ENCODE measurements around the gene CHST9. TPM values are rescaled to one million over a fixed set of nuclear protein-coding genes. Genes with fewer than 3 reads are reported as not detected.

Gene CHST9
- total RNA-seq, 1 donor from 2014 or later = 0.03 TPM

DNA sequence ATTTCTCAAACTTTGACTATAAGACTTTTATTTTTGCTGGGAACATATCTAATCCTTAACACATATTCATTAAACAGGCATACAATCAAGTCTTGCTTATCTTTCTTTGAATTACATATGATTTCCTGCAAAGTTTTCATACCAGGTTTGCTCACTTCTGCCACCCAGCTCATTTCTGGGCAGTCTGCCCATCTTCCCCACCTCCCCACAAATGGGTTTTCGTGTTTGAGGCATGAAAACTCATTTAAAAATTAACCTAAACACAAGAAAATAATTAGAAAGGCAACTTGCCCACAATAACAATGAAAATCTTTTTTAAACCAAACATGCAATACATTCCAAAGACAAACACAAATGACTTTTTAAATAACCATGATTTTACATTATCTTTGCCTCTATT, 3.4 kb downstream of the CHST9 start:
- Histone ChIP-seq H3K9me3 (no peaks in the 10 kb centered on the region), H3K4me3 (no peak overlapping the region), H3K4me1 (no peaks in the 10 kb centered on the region), H3K27ac (no peak overlapping the region), H3K27me3 (peaks cover 28% of the 10 kb centered on the region), H3K36me3 (no peaks in the 10 kb centered on the region)
- intact Hi-C loops (cut with DNase I) = no loop called here
- no peak for DNase-seq
- TF ChIP-seq, protein P1, sequence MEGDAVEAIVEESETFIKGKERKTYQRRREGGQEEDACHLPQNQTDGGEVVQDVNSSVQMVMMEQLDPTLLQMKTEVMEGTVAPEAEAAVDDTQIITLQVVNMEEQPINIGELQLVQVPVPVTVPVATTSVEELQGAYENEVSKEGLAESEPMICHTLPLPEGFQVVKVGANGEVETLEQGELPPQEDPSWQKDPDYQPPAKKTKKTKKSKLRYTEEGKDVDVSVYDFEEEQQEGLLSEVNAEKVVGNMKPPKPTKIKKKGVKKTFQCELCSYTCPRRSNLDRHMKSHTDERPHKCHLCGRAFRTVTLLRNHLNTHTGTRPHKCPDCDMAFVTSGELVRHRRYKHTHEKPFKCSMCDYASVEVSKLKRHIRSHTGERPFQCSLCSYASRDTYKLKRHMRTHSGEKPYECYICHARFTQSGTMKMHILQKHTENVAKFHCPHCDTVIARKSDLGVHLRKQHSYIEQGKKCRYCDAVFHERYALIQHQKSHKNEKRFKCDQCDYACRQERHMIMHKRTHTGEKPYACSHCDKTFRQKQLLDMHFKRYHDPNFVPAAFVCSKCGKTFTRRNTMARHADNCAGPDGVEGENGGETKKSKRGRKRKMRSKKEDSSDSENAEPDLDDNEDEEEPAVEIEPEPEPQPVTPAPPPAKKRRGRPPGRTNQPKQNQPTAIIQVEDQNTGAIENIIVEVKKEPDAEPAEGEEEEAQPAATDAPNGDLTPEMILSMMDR (IDR thresholded peaks at IDR 0.05) = no peak
- no peak for ATAC-seq

GRCh38 chr18:27178424-27178823, 6.7 kb downstream of the CHST9 start:
- DNase-seq (no peak), ATAC-seq (no peak)
- H3K27me3 ChIP-seq = peaks cover 8% of the 10 kb centered on the region
- no peaks in the 10 kb centered on the region for H3K36me3 ChIP-seq
- H3K4me1 ChIP-seq = no peaks in the 10 kb centered on the region
- TF ChIP-seq, protein P1 (IDR thresholded peaks at IDR 0.05) = no peak
- no peak overlapping the region for H3K27ac ChIP-seq
- H3K4me3 ChIP-seq = no peak overlapping the region
- no peaks in the 10 kb centered on the region for H3K9me3 ChIP-seq
- intact Hi-C loops (cut with DNase I) = no loop called here

DNA sequence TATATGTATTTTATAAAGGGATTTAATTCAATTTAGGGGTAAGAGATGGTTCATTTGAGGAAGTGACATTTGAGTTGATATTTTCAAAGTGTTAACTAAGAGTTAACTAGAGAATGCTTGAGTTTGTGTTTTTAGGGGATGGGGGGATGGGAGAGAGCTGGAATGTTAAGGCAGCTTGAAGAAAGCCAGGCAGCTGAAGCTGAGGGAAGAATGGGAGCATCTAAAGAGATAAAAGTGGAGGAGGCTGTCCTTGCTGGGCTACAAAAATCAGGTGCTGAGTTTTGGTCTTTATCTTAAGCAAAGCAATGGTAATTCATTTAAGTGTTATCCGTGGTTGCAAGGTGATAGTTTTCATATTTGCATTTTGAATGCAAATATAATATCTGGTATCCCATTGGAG, 9.2 kb downstream of the CHST9 start:
- intact Hi-C loops (cut with DNase I) = no loop called here
- Histone ChIP-seq H3K4me1 (no peaks in the 10 kb centered on the region), H3K4me3 (no peak overlapping the region), H3K9me3 (no peaks in the 10 kb centered on the region), H3K27me3 (no peaks in the 10 kb centered on the region), H3K27ac (no peak overlapping the region), H3K36me3 (no peaks in the 10 kb centered on the region)
- no peak for ATAC-seq
- TF ChIP-seq, protein P1 (IDR thresholded peaks at IDR 0.05) = no peak
- DNase-seq = no peak

GRCh38 chr18:27175245-27175644, 9.9 kb downstream of the CHST9 start:
- Histone ChIP-seq H3K4me3 (no peak overlapping the region), H3K9me3 (no peaks in the 10 kb centered on the region), H3K4me1 (no peaks in the 10 kb centered on the region), H3K36me3 (no peaks in the 10 kb centered on the region), H3K27me3 (no peaks in the 10 kb centered on the region), H3K27ac (no peak overlapping the region)
- TF ChIP-seq, protein P1 (IDR thresholded peaks at IDR 0.05) = no peak
- intact Hi-C loops (cut with DNase I) = no loop called here
- DNase-seq (no peak), ATAC-seq (no peak)

DNA sequence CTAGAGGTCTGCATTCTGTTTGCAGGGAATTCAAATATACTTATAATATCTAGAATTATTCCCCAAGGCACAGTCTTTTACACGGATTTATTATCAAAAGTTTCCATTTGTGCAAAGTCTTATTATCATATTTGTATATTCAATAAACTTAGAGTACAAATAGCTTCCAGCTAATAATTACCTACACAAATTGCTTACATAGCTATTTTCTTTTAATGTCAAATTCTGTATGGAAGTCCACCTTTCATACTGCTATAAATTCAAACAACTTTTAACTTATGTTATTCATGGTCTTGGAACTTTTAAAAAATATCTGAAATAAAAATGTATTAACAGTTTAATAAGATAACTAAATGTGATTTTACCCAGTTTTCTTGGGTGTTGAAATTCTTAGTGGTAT, 13.1 kb downstream of the CHST9 start:
- intact Hi-C loops (cut with DNase I) = no loop called here
- TF ChIP-seq, protein P1 (IDR thresholded peaks at IDR 0.05) = no peak
- no peaks in the 10 kb centered on the region for H3K4me1 ChIP-seq
- ATAC-seq = no peak
- no peak overlapping the region for H3K27ac ChIP-seq
- H3K36me3 ChIP-seq = no peaks in the 10 kb centered on the region
- H3K9me3 ChIP-seq = no peaks in the 10 kb centered on the region
- no peak for DNase-seq
- H3K4me3 ChIP-seq = no peak overlapping the region
- H3K27me3 ChIP-seq = no peaks in the 10 kb centered on the region

DNA sequence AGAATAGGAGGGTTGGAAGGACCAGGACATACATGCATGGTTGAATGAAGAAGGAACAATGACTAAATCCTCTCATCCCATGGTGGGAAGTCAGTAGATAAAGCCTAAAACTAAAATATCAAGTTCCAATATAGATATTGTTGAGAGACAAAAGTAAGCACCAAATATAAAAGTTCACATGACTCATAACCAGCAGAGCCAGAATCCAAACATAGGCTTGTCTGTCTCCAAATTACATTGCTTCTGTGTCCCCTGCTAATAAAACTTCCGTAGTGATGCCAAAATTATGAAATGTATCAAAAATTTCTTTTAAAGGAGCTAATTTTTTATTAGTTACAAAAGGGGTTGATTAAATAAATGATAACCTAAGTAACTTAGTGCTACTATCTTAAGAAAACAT, 19.7 kb downstream of the CHST9 start:
- intact Hi-C loops (cut with DNase I) = no loop called here
- TF ChIP-seq, protein P1 (IDR thresholded peaks at IDR 0.05) = no peak
- Histone ChIP-seq H3K4me1 (no peaks in the 10 kb centered on the region), H3K27ac (no peak overlapping the region), H3K27me3 (no peaks in the 10 kb centered on the region), H3K4me3 (no peak overlapping the region), H3K36me3 (no peaks in the 10 kb centered on the region), H3K9me3 (no peaks in the 10 kb centered on the region)
- no peak for DNase-seq
- ATAC-seq = no peak
